SH-SY5Y (cell line): ENCODE measurements around the gene CCDC136.

Source experiments
- GATA2 ChIP-seq: IDR thresholded peaks from 2 replicates; pipeline ENCODE4 v1.6.1; 2011; ENCODE audit warnings: mild to moderate bottlenecking, low read depth, low read length
- GATA3 ChIP-seq: IDR thresholded peaks from 2 replicates; pipeline ENCODE4 v1.6.1; 2011; ENCODE audit warnings: low read depth, mild to moderate bottlenecking, low read length, moderate library complexity

DNA sequence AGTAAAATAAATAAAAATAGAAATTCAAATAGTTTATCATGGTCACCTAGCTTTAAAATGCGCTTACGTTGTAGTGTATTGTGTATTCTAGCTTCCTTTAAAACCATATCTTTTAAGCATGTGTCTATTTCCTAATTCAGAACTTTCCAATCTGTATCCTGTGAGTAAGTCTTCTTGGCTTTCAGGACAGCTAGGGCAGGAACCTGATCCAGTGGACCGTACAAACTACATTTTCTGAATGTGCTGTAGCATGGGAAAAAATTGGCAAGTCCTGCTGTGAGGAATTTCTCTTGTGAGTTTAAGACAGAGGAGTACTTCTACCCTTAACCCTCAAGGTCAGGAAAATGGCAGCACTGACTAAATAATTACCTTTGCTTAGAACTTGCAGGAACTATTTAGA lies 28.2 kb upstream of the CCDC136 start:
- TF ChIP-seq GATA2 (no peak), GATA3 (no peak)
